H54 (cell line): ENCODE measurements around the gene TIMM10.
A peak's percentile ranks its signal among the peaks of the same experiment; 100 is the strongest.

Source experiments
- DNase-seq: peaks from one replicate; pipeline ENCODE4 v3.0.0; 2011; ENCODE audit warnings: low spot score, mixed read lengths; ENCODE audit not compliant: insufficient read length
- FAIRE-seq: peaks from 3 replicates; lab custom pipeline; 2011; peaks lifted over from hg19 to GRCh38; lab: Jason Lieb, UNC
- POLR2A ChIP-seq: IDR thresholded peaks from 2 replicates; pipeline ENCODE4 v1.6.1; 2011; ENCODE audit warnings: low read depth, mild to moderate bottlenecking, low read length

Gene TIMM10

DNA sequence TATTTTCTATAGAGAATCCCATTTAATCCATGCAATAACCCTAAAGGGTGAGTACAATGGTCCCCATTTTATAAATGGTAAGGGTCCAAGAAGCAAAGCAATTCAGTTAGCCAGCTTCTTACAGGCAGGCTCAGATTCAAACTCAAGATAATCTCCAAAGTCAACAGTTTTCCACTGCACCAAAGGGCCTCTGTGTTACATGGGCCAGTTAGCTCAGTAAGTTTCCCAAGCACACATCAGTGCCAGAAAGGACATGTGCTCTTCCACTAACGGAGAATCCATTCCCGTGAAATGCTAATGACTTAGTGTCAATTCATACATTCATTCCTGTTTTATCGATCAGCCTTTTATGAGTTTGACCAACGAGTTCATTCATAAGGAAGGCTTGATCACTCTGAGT, 26.0 kb downstream of the TIMM10 start:
- no peak for DNase-seq
- no peak for TF ChIP-seq POLR2A
- no peak for FAIRE-seq

GRCh38 chr11:57502870-57503269, 27.7 kb downstream of the TIMM10 start:
- DNase-seq, result no peak
- no peak for FAIRE-seq
- no peak for TF ChIP-seq POLR2A

DNA sequence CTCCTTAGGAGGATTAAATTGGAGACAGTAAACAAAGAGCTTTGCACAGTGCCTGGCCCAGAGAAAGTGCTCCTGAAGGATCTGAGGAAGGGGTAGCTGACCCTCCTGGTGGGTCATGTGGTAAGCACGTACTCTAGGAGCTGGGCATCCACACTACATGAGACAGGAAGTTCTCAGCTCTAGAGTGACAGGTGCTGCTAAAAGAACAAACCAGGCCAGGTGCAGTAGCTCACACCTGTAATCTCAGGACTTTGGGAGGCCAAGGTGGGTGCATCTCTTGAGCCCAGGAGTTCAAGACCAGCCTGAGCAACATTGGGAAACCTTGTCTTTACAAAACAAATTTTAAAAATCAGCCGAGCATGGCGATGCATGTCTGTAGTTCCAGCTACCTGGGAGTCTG, 28.2 kb downstream of the TIMM10 start:
- no peak for FAIRE-seq
- DNase-seq, result no peak
- TF ChIP-seq POLR2A, result no peak

- no peak for TF ChIP-seq POLR2A
- DNase-seq (no peak), FAIRE-seq (no peak)
Measured at GRCh38 chr11:57501953-57502352, 28.6 kb downstream of the TIMM10 start.

GRCh38 chr11:57500926-57501325, 29.6 kb downstream of the TIMM10 start:
- no peak for TF ChIP-seq POLR2A
- FAIRE-seq, result no peak
- no peak for DNase-seq

DNA sequence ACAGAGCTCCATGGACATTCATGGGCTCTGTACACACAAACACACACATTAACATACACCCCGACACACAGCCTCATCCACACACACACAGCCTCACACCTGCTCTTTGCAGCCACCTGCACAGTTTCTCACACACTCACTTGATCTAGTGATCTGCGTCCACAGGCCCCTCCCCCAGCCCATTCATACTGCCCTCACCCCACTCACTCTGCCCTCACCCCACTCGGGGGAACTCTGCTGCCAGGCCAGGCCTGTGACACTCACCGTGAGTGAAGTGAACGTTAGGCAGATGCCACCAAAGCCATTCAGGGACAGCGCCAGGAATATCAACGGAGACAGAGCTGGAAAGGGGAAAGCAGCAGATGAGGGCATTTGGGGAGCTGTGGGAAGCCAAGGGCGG, 30.0 kb downstream of the TIMM10 start:
- no peak for TF ChIP-seq POLR2A
- no peak for FAIRE-seq
- DNase-seq, result no peak

DNA sequence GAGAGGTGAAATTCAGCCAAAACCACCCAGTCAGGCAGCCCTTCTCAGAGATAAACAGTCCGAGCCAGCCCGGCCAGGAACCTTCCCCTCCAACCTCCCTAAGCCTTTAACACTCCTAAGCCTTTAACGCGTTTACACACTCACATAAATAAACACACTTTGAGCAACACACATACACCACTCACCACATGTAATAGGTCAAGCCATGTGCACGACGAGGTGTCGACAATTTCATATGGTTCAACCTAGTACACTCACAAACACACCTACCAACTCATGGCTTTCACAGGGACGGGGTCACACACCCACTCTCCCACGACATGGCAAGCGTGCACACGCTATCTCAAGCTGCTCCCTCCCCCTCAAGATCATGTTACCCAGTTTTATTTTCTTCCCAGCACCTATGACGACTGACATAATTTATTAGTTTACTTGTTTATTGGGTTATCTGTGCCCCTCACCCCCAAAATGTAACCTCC, 30.5 kb downstream of the TIMM10 start:
- no peak for FAIRE-seq
- TF ChIP-seq POLR2A, result no peak
- no peak for DNase-seq

GRCh38 chr11:57499413-57499982, 31.1 kb downstream of the TIMM10 start:
- FAIRE-seq (no peak), DNase-seq (peak; percentile 94)
- peak; percentile 51 for TF ChIP-seq POLR2A

- FAIRE-seq, result no peak
- DNase-seq, result no peak
- no peak for TF ChIP-seq POLR2A
Measured at GRCh38 chr11:57498540-57498939, 32.0 kb downstream of the TIMM10 start.

GRCh38 chr11:57497303-57498247, 33.0 kb downstream of the TIMM10 start:
- FAIRE-seq (no peak), DNase-seq (no peak)
- TF ChIP-seq POLR2A, result no peak

- FAIRE-seq, result no peak
- TF ChIP-seq POLR2A, result no peak
- no peak for DNase-seq
Measured at GRCh38 chr11:57496109-57496820, 34.3 kb downstream of the TIMM10 start.

- DNase-seq (no peak), FAIRE-seq (no peak)
- TF ChIP-seq POLR2A, result no peak
Measured at GRCh38 chr11:57493507-57494503, 36.7 kb downstream of the TIMM10 start.

DNA sequence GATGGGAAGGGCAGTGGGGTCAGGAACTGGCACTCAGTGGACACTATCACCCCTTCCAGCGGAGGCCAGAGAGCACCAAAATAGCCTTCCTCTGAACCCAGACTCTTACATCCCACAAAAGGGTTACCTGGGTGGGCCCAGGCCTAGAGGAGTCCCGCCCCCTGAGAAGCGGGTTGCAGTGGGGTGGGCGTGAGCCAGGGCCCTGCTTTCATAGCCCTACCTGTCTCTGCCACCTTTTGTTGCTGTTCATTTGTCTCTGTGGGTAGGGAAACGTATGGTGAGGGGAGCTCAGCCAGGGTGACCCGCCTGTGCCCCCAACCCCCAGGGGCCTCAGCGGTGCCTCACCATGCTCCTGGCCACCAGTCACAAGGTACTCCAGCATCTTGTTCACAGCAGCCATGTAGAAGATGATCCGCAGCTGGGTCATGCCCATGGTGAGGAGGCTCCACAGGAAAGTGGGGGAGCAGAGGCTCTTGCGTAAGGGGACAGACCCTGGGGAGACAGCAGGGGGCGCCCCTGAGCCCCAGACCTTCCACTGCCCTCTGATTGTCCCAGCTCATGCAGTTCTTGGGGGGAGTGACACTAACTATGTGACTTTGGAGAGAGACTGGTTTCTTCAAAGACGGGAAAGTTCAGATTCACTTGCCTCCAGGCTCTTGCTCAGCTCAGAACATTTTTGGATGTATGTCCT, 39.0 kb downstream of the TIMM10 start:
- no peak for DNase-seq
- no peak for FAIRE-seq

More for the DNA sequence above, 39.0 kb downstream of the TIMM10 start:
- TF ChIP-seq POLR2A, result no peak
